ENCODE measurements around the gene BPI. TPM values are rescaled to one million over a fixed set of nuclear protein-coding genes. Genes with fewer than 3 reads are reported as not detected.
"Not testable (repeated sequence)": the region's sequence is repeated elsewhere in the genome, so short reads cannot be mapped to it uniquely, and the experiment has no call there.

BPI gene
- polyA plus RNA-seq (2013, experiment 1 of 2): 0.15 TPM
- polyA plus RNA-seq (2013, experiment 2 of 2): not detected

DNA sequence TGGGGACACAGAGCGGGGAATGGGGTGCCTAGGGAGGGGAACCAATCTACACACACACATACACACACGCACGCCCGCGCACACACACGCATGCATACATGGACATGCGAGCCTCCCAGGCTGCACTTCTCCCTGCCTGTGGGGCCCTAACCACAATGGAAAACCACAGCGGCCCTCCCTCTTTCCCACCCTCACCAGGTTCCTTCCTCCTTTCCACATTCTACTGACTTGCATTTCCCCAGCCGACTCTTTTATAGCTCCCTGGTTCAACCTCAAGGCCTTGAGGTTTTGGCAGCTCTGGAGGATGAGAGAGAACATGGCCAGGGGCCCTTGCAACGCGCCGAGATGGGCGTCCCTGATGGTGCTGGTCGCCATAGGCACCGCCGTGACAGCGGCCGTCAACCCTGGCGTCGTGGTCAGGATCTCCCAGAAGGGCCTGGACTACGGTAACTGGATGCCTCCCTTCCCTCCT, at the start of gene BPI:
TSS of gene BPI (plus strand) at position 249 of the 472 bp plus-strand sequence. CDS start at position 317, 68 bp downstream.
- Histone ChIP-seq H3K9me3 (ENCODE audit: control insufficient read depth, low read length) (peaks cover 3% of the 10 kb centered on the region), H3K27ac (ENCODE audit: low read depth, low read length, severe bottlenecking) (no peak within 1 kb of the TSS), H3K4me3 (ENCODE audit: extremely low read depth, insufficient read depth, low read length, poor library complexity, severe bottlenecking) (no peak within 1 kb of the TSS)

GRCh38 chr20:38254621-38255020, 49.3 kb upstream of the BPI start:
- not testable (repeated sequence) for H3K9me3 ChIP-seq (ENCODE audit: control insufficient read depth, low read length); H3K4me3 ChIP-seq (ENCODE audit: extremely low read depth, insufficient read depth, low read length, poor library complexity, severe bottlenecking); H3K4me1 ChIP-seq (ENCODE audit: control insufficient read depth, insufficient read depth, low read length, poor library complexity, severe bottlenecking); H3K27ac ChIP-seq (ENCODE audit: low read depth, low read length, severe bottlenecking); H3K36me3 ChIP-seq (ENCODE audit: control insufficient read depth, insufficient read depth, low read length)
- WGBS, 2 experiments (ENCODE audit: insufficient coverage in 2 of 2): 93 to 100% methylated on average over 1 to 2 of the region's 4 CpGs

More for the DNA sequence above, at the start of gene BPI:
- WGBS, 2 experiments (ENCODE audit: insufficient coverage in 2 of 2): 82 to 84% methylated on average over 16 to 17 of the region's 21 CpGs
- no peaks in the 10 kb centered on the region for H3K36me3 ChIP-seq (ENCODE audit: control insufficient read depth, insufficient read depth, low read length)
- no peaks in the 10 kb centered on the region for H3K4me1 ChIP-seq (ENCODE audit: control insufficient read depth, insufficient read depth, low read length, poor library complexity, severe bottlenecking)

- WGBS, 2 experiments (ENCODE audit: insufficient coverage in 2 of 2): 87 to 89% methylated on average over 5 of the region's 5 CpGs
- H3K27ac ChIP-seq (ENCODE audit: low read depth, low read length, severe bottlenecking): no peak overlapping the region
- peaks cover 4% of the 10 kb centered on the region for H3K4me1 ChIP-seq (ENCODE audit: control insufficient read depth, insufficient read depth, low read length, poor library complexity, severe bottlenecking)
- no peak overlapping the region for H3K4me3 ChIP-seq (ENCODE audit: extremely low read depth, insufficient read depth, low read length, poor library complexity, severe bottlenecking)
- H3K36me3 ChIP-seq (ENCODE audit: control insufficient read depth, insufficient read depth, low read length): no peaks in the 10 kb centered on the region
- H3K9me3 ChIP-seq (ENCODE audit: control insufficient read depth, low read length): no peaks in the 10 kb centered on the region
Measured at GRCh38 chr20:38255393-38255792, 48.6 kb upstream of the BPI start.

DNA sequence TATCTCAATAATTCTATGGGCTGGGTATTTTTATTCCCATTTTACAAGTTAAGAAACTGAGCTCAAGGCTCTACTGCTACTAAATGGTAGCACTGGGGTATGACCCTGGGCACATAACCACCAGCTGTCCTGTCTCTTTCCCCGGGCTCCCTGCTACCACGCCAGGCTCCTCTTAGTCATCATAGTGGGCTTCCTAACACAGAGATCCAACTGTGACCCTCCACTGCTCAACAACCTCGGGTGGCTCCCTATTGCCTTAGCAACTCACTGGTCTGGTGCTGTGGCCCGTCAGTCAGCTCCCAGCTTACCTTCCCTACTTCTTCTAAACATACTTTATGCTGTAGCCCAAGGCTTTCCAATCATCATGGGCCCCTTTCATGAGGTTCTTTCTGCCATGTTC, 47.9 kb upstream of the BPI start:
- no peak overlapping the region for H3K4me3 ChIP-seq (ENCODE audit: extremely low read depth, insufficient read depth, low read length, poor library complexity, severe bottlenecking)
- peaks cover 4% of the 10 kb centered on the region for H3K4me1 ChIP-seq (ENCODE audit: control insufficient read depth, insufficient read depth, low read length, poor library complexity, severe bottlenecking)
- 89 to 98% methylated on average over 4 of the region's 4 CpGs for WGBS, 2 experiments (ENCODE audit: insufficient coverage in 2 of 2)
- no peaks in the 10 kb centered on the region for H3K9me3 ChIP-seq (ENCODE audit: control insufficient read depth, low read length)
- H3K27ac ChIP-seq (ENCODE audit: low read depth, low read length, severe bottlenecking): no peak overlapping the region
- H3K36me3 ChIP-seq (ENCODE audit: control insufficient read depth, insufficient read depth, low read length): no peaks in the 10 kb centered on the region

GRCh38 chr20:38256966-38257365, 47.0 kb upstream of the BPI start:
- Histone ChIP-seq H3K4me3 (ENCODE audit: extremely low read depth, insufficient read depth, low read length, poor library complexity, severe bottlenecking) (no peak overlapping the region), H3K27ac (ENCODE audit: low read depth, low read length, severe bottlenecking) (no peak overlapping the region), H3K9me3 (ENCODE audit: control insufficient read depth, low read length) (no peaks in the 10 kb centered on the region), H3K4me1 (ENCODE audit: control insufficient read depth, insufficient read depth, low read length, poor library complexity, severe bottlenecking) (peaks cover 4% of the 10 kb centered on the region), H3K36me3 (ENCODE audit: control insufficient read depth, insufficient read depth, low read length) (no peaks in the 10 kb centered on the region)
- 78 to 100% methylated on average over 2 of the region's 2 CpGs for WGBS, 2 experiments (ENCODE audit: insufficient coverage in 2 of 2)

DNA sequence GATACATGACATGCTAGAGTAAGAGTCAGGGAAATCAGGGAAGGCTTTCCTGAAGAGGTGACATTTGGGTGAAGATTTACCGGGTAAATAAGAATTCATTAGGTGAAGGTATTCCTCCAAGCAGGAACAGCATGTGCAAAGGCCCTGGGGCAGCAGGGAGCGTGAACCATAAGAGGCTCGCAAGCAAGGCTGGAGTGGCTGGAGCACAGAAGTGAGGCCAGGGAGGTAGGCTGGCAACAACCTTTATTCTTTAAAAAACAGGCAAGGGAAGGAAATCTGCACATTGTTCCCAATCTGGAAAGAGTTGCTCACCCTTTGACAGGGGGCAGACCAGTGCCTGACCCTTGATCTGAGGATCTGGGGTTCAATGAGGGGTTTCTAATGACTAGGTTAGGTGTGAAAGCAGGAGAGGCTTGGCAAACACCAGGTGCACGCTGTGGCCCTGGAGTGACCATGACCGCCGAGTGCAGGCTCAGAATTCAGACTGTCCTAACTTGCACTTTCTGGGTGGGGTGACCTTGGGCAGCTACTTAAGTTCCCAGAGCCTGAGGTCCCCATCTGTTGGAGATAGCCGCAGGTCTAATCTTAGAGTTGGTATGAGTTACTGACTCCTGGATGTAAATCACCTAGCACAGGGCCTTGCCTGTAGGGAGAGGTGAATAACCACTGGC, 45.3 kb upstream of the BPI start:
- no peaks in the 10 kb centered on the region for H3K36me3 ChIP-seq (ENCODE audit: control insufficient read depth, insufficient read depth, low read length)
- H3K27ac ChIP-seq (ENCODE audit: low read depth, low read length, severe bottlenecking): no peak overlapping the region
- WGBS, 2 experiments (ENCODE audit: insufficient coverage in 2 of 2): 95 to 98% methylated on average over 5 to 7 of the region's 7 CpGs
- H3K4me1 ChIP-seq (ENCODE audit: control insufficient read depth, insufficient read depth, low read length, poor library complexity, severe bottlenecking): peaks cover 4% of the 10 kb centered on the region
- no peak overlapping the region for H3K4me3 ChIP-seq (ENCODE audit: extremely low read depth, insufficient read depth, low read length, poor library complexity, severe bottlenecking)
- H3K9me3 ChIP-seq (ENCODE audit: control insufficient read depth, low read length): no peaks in the 10 kb centered on the region

GRCh38 chr20:38260025-38260377, 44.0 kb upstream of the BPI start:
- no peaks in the 10 kb centered on the region for H3K9me3 ChIP-seq (ENCODE audit: control insufficient read depth, low read length)
- H3K36me3 ChIP-seq (ENCODE audit: control insufficient read depth, insufficient read depth, low read length): no peaks in the 10 kb centered on the region
- H3K27ac ChIP-seq (ENCODE audit: low read depth, low read length, severe bottlenecking): no peak overlapping the region
- WGBS, 2 experiments (ENCODE audit: insufficient coverage in 2 of 2): 31 to 40% methylated on average over 1 of the region's 5 CpGs
- peak overlapping the region; percentile 22 for H3K4me3 ChIP-seq (ENCODE audit: extremely low read depth, insufficient read depth, low read length, poor library complexity, severe bottlenecking)
- H3K4me1 ChIP-seq (ENCODE audit: control insufficient read depth, insufficient read depth, low read length, poor library complexity, severe bottlenecking): peaks cover 4% of the 10 kb centered on the region

DNA sequence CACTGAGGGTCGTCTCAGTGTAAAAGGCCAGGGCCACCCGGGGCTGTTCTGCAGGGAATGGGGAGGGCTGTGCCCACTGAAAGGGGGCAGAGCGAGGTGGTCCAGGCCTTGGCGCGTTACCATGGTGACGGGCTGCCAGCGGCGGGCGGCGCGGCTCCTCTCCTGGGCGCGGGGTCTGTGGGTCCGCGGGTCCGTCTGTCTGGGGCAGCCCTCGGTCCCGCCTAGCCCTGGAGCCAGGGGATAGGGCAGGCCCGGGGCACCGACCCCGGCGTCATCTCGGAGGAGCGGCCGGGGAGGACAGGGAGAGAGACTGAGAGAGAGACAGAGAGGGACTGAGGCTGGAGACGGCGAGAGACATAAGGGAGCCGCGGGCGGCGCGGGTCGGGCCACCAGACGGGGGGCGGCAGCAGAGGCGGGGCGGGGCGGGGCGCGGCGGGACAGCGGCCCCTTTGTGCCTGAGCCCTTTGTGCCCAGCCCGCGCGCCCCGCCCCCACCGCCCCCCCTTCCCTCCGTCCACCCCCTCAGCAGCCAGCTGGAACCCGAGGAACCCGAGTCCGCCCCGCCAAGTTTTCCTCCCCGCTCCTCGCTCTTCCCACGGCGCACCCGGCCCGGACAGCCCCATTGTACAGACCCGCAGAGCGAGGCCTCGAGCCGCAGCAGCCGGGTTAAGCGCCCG, 43.4 kb upstream of the BPI start, which contains the start of gene KIAA1755:
TSS of gene KIAA1755 (minus strand) at position 358 of the 676 bp plus-strand sequence. CDS start at position 123, 235 bp downstream.
- Histone ChIP-seq H3K4me1 (ENCODE audit: control insufficient read depth, insufficient read depth, low read length, poor library complexity, severe bottlenecking) (peaks cover 4% of the 10 kb centered on the region), H3K36me3 (ENCODE audit: control insufficient read depth, insufficient read depth, low read length) (no peaks in the 10 kb centered on the region), H3K4me3 (ENCODE audit: extremely low read depth, insufficient read depth, low read length, poor library complexity, severe bottlenecking) (peak within 1 kb of the TSS; percentile 22), H3K9me3 (ENCODE audit: control insufficient read depth, low read length) (no peaks in the 10 kb centered on the region), H3K27ac (ENCODE audit: low read depth, low read length, severe bottlenecking) (no peak within 1 kb of the TSS)
- WGBS, 2 experiments (ENCODE audit: insufficient coverage in 2 of 2): 4 to 7% methylated on average over 26 to 27 of the region's 65 CpGs

DNA sequence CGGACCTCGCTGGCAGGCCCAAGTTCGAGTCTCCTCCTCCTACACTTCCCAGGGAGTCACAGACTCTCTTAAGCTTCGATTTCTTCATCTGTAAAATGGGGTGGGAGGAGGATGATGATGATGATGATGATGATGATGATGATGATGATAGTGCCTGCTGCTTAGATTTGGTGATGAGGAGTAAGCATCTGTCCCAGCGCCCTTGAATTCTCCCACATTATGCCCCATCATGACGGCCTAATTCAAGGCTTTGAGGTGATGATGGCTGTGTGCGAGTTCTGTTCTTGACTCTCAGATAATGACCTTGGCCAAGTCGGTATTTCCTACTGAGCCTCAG, 42.9 kb upstream of the BPI start:
- 90 to 100% methylated on average over 3 of the region's 8 CpGs for WGBS, 2 experiments (ENCODE audit: insufficient coverage in 2 of 2)

DNA sequence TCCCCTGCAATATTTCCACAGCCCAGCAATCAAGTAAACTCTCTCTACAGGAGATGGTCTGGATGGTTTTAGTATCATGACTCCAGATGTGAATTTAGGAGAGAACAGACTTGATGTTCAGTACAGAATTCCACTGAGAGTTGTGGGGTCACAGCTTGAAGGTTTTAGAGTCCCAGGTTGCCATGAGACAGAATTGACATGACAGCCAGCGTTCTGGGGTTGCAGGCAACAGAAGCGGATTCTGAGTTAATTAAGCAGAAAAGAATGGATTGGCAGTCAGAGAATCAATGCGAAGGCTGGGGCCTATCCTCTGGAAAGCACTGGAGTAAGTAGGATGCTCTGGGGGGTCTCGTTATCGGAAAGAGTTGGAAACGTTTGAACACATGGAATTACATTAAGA, 41.0 kb upstream of the BPI start:
- Histone ChIP-seq H3K27ac (ENCODE audit: low read depth, low read length, severe bottlenecking) (no peak overlapping the region), H3K4me1 (ENCODE audit: control insufficient read depth, insufficient read depth, low read length, poor library complexity, severe bottlenecking) (no peaks in the 10 kb centered on the region), H3K36me3 (ENCODE audit: control insufficient read depth, insufficient read depth, low read length) (no peaks in the 10 kb centered on the region), H3K4me3 (ENCODE audit: extremely low read depth, insufficient read depth, low read length, poor library complexity, severe bottlenecking) (no peak overlapping the region), H3K9me3 (ENCODE audit: control insufficient read depth, low read length) (no peaks in the 10 kb centered on the region)
- WGBS, 2 experiments (ENCODE audit: insufficient coverage in 2 of 2): 75 to 90% methylated on average over 2 of the region's 6 CpGs

More for the DNA sequence above, 42.9 kb upstream of the BPI start:
- peaks cover 4% of the 10 kb centered on the region for H3K4me1 ChIP-seq (ENCODE audit: control insufficient read depth, insufficient read depth, low read length, poor library complexity, severe bottlenecking)
- H3K36me3 ChIP-seq (ENCODE audit: control insufficient read depth, insufficient read depth, low read length): no peaks in the 10 kb centered on the region
- H3K27ac ChIP-seq (ENCODE audit: low read depth, low read length, severe bottlenecking): no peak overlapping the region
- no peak overlapping the region for H3K4me3 ChIP-seq (ENCODE audit: extremely low read depth, insufficient read depth, low read length, poor library complexity, severe bottlenecking)
- H3K9me3 ChIP-seq (ENCODE audit: control insufficient read depth, low read length): no peaks in the 10 kb centered on the region

GRCh38 chr20:38266426-38266825, 37.5 kb upstream of the BPI start:
- no peaks in the 10 kb centered on the region for H3K9me3 ChIP-seq (ENCODE audit: control insufficient read depth, low read length)

More at GRCh38 chr20:38266426-38266825, 37.5 kb upstream of the BPI start:
- H3K27ac ChIP-seq (ENCODE audit: low read depth, low read length, severe bottlenecking): no peak overlapping the region
- no peak overlapping the region for H3K4me3 ChIP-seq (ENCODE audit: extremely low read depth, insufficient read depth, low read length, poor library complexity, severe bottlenecking)
- peaks cover 8% of the 10 kb centered on the region for H3K4me1 ChIP-seq (ENCODE audit: control insufficient read depth, insufficient read depth, low read length, poor library complexity, severe bottlenecking)
- no CpG with 5 or more reads among the region's 2 CpGs for WGBS, 2 experiments (ENCODE audit: insufficient coverage in 2 of 2)
- H3K36me3 ChIP-seq (ENCODE audit: control insufficient read depth, insufficient read depth, low read length): no peaks in the 10 kb centered on the region

Data from mesodermal cell (in vitro differentiated cells).